Neural progenitor cell (in vitro differentiated cells): Measurements from ENCODE around the gene ETV6.

Experiments used
- EZH2 ChIP-seq: fragments of 200-600 bp; sonication (generic); IDR thresholded peaks from 2 replicates; pipeline ENCODE4 v1.6.1; 2017; ENCODE audit warnings: antibody characterized with exemption, mild to moderate bottlenecking, moderate library complexity
- EZH2phosphoT487 ChIP-seq: fragments of 200-600 bp; sonication (generic); IDR thresholded peaks from 2 replicates; pipeline ENCODE4 v1.6.1; 2017; ENCODE audit warnings: antibody characterized with exemption

- TF ChIP-seq EZH2phosphoT487: no peak
- no peak for TF ChIP-seq EZH2
Measured at GRCh38 chr12:11765421-11765816, 115.9 kb downstream of the ETV6 start.
